GM18526 (cell line): Measurements from ENCODE around the gene DENND1A.

Source experiments
- POLR2A ChIP-seq: IDR thresholded peaks from 3 replicates; pipeline ENCODE4 v1.6.1; 2011; ENCODE audit not compliant: insufficient read length; ENCODE audit errors: extremely low read depth

DENND1A gene

GRCh38 chr9:123406016-123406415, 523.9 kb downstream of the DENND1A start:
- no peak for TF ChIP-seq POLR2A

GRCh38 chr9:123402981-123403509, 526.9 kb downstream of the DENND1A start:
- TF ChIP-seq POLR2A: no peak

GRCh38 chr9:123401879-123402513, 527.9 kb downstream of the DENND1A start:
- no peak for TF ChIP-seq POLR2A

- no peak for TF ChIP-seq POLR2A
These were observed 528.9 kb downstream of the DENND1A start for GRCh38 chr9:123400926-123401503.

- no peak for TF ChIP-seq POLR2A
These were observed 530.0 kb downstream of the DENND1A start for GRCh38 chr9:123399803-123400378.

- no peak for TF ChIP-seq POLR2A
These were observed 532.0 kb downstream of the DENND1A start for GRCh38 chr9:123397975-123398374.

- no peak for TF ChIP-seq POLR2A
These were observed 534.0 kb downstream of the DENND1A start for GRCh38 chr9:123395689-123396511.

GRCh38 chr9:123395276-123395688, 534.6 kb downstream of the DENND1A start:
- no peak for TF ChIP-seq POLR2A

- TF ChIP-seq POLR2A: no peak
These were observed 535.4 kb downstream of the DENND1A start for GRCh38 chr9:123394291-123395235.

GRCh38 chr9:123392802-123393201, 537.1 kb downstream of the DENND1A start:
- TF ChIP-seq POLR2A: no peak

GRCh38 chr9:123391946-123392345, 538.0 kb downstream of the DENND1A start:
- no peak for TF ChIP-seq POLR2A

GRCh38 chr9:123391233-123391632, 538.7 kb downstream of the DENND1A start:
- no peak for TF ChIP-seq POLR2A

- TF ChIP-seq POLR2A: no peak
These were observed 539.4 kb downstream of the DENND1A start for GRCh38 chr9:123390337-123391135.

GRCh38 chr9:123389698-123390097, 540.2 kb downstream of the DENND1A start:
- no peak for TF ChIP-seq POLR2A
